SKM-1 treated with dmso at 0.1 percent for 144 hours (cell line): Measurements from ENCODE around the gene HACD4.

ENCODE experiments used
- DNase-seq: peaks from one replicate; lab custom pipeline; 2025; ENCODE audit not compliant: unreplicated experiment; lab: John Stamatoyannopoulos, UW

HACD4 gene

DNA sequence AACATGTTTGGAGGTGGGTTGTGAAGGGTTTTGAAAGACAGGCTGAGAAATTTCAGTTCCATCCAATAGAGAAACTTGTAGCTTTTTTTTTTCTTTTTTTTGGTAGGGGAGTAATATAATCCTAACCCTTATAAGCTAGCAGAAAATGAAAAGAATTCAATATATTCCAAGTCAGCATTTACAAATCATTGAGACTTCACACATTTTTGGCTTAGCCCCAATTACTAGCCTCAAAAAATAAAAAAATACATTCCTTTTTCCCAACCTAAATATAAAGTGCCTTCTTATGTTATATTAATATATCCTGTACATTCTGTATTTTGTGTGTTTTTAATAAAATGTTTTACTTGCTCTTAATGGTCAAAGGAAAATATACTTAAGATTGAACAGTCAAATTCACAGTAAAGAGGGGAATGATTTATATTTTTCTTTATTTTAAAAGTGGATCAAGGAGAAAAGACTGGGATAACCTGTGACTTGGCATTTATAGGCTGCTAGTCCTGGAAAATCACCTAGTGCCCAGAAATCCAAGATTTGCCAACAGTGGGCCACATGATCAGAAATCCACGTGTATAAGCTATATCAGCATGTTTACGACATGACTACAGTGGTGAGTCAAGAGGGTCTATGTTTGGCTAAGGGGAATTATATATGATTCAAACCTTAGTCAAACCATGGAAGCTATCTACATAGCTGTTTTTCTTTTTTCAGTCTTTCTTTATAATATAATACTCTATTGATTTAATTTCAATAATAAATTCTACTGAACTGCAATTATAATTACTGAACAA is 14.5 kb downstream of the HACD4 start:
- no peak for DNase-seq

DNA sequence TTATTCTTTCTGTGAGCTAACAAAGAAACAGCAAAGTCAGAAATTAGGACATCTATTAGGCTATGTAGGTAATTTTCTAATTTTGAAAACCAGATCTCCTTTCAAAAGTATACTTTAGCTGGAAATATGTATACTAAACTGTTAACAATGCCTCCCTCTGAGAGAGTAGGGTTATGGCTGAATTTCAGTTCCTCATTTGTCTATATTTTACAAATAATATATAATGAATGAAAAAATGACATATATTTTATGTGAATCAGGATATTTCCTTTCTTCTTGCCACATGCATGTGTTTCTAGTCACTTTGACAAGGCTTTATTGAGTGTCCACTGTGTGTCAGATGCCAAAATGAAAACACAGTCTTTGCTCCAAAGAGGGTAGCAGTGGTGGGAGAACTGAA is 15.4 kb downstream of the HACD4 start:
- no peak for DNase-seq

DNA sequence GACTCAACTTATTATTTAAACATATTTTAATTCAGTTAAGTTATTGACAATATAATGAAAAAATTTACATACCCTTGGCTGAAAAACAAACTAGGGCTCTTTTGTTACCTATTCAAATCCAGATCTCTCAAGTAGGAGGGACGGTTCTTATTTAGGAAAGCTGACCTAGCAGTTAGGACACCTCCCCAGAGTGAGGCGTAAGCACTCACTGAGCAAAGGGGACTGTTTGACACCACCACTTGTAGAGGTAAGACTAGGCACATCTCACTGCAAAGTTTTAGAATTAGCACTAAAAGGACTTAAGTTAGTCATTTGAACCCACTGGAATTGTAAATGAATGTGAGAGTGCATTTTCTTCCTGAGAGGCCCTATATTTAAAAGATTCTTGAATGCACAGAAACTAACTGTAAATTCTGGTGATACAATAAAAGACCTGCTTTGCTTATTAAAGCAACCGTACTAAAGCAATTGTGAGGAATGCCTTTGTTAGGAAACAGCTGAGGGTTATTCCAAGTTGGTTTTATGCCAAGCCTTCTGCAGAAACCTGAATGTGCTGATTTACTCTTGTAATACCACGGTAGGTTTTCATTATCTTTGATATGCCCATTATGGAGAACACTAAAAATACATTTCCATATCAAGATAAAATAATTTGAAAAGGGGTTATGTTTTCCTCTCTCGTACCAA is 16.2 kb downstream of the HACD4 start:
- DNase-seq = no peak

- DNase-seq = no peak
These were observed 29.4 kb downstream of the HACD4 start for GRCh38 chr9:21002040-21002439.

GRCh38 chr9:21001581-21001980 is 29.9 kb downstream of the HACD4 start:
- no peak for DNase-seq

GRCh38 chr9:20997503-20998076 is 33.9 kb downstream of the HACD4 start:
- DNase-seq = peak; percentile 40

- DNase-seq = no peak
These were observed 34.6 kb downstream of the HACD4 start for GRCh38 chr9:20996809-20997208.

DNA sequence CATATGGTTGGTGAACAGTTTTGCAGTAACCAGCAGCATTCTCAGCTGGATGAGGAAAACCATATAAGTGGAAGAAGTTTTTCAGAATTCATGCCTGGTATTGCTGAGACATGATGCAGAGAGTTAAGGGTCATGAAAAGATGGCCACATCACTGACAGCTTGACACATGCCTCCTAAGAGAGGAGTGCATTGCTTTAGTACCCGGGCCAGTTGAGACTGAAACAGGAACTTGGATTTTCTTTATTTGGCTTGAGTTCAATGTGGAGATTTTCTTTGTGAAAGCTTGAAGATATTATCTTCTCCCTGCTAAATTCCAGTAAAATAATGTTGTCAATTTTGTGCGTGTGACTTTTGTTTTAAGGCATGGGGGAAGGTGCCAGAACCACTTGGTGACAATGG is 35.8 kb downstream of the HACD4 start:
- DNase-seq = no peak

GRCh38 chr9:20994486-20994885 is 37.0 kb downstream of the HACD4 start:
- no peak for DNase-seq

DNA sequence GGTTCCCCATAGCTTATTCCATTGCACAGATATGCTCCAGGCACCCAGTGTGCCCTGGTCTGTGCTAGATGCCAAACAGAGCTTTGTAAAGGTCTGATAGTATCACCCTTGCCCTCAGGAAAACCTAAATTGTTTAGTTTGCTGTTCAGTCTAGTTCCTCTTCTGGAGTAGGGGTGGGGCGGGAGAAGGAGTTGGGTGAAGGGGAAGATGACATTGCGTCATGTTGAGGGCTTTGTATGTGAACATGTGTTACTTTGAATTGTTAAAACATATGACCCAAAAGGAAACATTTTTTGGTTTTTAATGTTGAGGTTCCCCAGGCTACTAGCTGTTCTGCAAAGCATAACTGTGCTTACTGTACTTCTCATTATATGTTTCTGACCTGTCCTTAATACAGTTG is 40.6 kb downstream of the HACD4 start:
- DNase-seq = peak; percentile 87

DNA sequence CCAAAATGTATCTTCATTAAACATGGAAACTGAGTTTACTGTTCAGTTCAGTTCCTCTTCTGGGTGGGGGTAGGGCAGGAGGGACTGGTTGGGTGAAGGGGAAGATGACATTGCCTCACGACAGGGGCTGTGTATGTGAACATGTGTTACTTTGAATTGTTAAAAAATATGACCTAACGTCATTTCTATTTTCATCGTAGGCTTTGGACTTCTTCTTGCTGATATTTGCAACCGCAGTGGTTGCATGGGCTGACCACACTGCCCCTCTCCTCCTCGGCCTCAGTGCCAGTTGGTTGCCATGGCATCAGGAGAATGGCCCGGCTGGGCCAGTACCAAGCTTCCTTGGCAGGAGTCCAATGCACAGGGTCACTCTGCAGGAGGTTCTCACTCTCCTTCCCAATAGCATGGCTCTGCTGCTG is 41.5 kb downstream of the HACD4 start:
- peak; percentile 88 for DNase-seq

- DNase-seq = no peak
These were observed 42.6 kb downstream of the HACD4 start for GRCh38 chr9:20988671-20989315.

DNA sequence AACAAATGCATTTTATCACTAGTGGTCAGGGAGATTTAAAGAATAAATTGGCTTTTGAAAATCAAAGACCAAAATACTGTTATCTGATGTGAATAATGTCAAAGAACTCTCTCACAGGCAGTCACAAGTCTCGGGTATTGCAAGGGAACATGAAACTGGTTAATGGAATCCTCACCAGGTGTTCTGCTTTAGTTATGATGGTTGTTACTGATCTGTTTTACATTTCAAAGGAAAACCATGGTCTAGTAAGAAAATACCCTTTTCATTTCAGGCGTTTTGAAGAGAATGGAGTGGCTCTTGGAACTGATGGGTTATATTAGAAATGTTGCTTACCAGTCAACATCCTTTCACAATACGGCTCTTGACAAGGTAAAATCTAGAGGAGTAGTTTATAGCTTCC is 43.4 kb downstream of the HACD4 start:
- no peak for DNase-seq

DNA sequence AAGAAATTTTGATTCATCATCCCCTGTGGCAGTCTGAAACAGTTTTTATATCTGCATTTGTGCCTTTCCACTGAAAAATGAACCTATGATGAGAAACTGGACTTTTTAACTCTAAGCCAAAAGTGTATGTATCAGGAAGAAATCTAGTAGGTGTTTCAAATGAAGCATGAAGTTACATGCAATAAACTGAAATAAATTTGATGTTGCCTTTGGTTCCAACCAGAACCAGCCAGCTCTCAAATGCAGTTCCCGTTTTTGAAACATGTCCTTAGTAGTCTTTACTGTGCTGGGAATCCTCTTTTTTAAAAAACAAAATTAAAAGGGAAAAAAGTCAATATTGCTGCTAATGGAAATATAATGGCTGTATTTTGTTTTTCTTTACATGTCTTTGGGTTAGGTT is 43.9 kb downstream of the HACD4 start:
- no peak for DNase-seq

DNA sequence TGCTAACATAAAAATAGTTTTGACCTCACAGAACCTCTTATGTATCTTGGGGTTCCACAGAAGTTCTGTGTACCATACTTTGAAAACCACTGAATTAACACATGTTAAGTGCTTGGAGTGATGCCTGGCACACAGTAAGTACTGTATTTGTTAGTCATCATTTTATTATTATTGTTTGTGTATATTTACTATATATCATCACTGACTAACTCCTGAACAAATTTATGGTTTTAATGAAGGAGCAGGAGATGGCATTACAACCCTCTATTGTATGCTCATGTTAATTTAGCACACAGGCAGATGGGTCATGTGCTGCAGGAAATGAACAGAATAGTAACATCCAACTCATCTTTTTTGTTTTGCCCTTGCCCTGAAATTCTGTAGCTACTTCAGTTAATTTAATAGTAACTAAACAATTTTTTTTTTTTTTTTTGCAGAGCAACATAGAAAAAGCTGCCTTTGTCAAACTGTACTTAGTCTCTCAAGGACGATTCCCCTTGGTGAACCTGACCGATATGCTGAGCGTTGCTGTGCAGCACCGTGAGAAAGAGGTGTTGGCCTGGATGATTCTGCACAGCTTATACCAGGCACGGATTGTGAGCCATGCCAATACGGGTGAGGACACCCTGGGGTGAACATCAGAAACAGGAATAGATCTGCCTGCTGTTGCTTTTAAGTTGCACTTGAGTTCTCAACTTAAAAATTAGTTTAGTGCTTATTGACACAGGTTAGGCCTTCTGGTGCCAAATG is 45.4 kb downstream of the HACD4 start:
- no peak for DNase-seq

- no peak for DNase-seq
These were observed 46.9 kb downstream of the HACD4 start for GRCh38 chr9:20984506-20984905.

- DNase-seq = no peak
These were observed 50.0 kb downstream of the HACD4 start for GRCh38 chr9:20981486-20981885.

DNA sequence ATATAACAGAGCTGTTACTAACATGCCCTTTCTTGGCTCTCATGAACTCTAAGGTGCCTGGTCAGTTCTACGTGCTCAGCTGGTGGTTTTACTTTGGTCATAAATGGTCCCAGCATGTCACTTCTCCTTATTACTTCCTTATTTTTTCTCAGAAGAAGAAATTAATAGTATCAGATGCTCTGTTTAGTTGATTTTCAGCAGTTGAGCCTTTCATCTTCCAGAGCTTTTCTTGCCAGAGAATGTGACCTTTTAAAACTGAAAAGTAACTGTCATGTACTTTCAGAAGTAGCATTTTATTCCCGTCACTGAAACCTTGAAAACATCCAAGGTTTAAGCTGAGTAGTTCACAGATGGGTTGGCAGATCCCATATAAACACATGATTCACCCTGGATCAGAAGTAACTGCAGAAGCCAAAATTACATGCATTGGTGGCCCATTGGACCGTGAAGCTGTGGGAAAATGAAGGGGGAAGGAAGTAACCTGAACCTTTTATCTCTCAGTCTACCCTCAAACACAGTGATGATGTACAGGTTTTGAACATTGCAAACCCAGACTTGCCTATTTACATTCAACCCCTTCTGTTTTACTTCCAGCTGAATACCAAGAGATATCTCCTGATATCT is 50.5 kb downstream of the HACD4 start:
- DNase-seq = peak; percentile 72

- DNase-seq = no peak
These were observed 53.2 kb downstream of the HACD4 start for GRCh38 chr9:20978249-20978648.

DNA sequence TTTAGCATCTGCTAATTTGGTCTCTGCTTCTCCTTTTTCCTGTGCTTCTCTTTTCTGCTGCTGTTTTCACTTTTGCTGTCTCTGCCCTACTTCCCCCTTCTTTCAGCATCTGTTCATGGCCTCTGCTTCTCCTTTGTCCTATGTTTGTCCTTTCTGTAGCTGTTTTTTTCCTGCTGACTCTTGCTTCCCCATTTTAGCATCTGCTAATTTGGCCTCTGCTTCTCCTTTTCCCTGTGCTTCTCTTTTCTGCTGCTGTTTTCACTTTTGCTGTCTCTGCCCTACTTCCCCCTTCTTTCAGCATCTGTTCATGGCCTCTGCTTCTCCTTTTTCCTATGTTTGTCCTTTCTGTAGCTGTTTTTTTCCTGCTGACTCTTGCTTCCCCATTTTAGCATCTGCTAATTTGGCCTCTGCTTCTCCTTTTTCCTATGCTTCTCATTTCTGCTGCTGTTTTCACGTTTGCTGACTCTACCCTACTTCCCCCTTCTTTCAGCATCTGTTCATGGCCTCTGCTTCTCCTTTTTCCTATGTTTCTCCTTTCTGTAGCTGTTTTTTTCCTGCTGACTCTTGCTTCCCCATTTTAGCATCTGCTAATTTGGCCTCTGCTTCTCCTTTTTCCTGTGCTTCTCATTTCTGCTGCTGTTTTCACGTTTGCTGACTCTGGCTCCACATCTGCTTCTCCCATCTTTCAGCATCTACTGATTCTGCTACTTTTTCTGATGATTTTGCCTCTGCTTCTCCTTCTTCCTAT is 57.1 kb downstream of the HACD4 start:
- peak; percentile 13 for DNase-seq
